Tibial nerve (tissue), 4 donors: ENCODE measurements around the gene GRM4.

ENCODE experiments used
- CTCF ChIP-seq, 5 experiments: fragments of 200-600 bp in 3 of 5; fragments of 450-650 bp in 2 of 5; sonication (generic) in 3 of 5; IDR thresholded peaks; one replicate each; pipeline ENCODE4 v1.5.1; 2016 to 2019; ENCODE audit warnings: antibody characterized with exemption in 5 of 5, mild to moderate bottlenecking in 3 of 5, moderate library complexity in 2 of 5
- EP300 ChIP-seq, 2 donors: sonication (generic); formaldehyde crosslinking; IDR thresholded peaks; one replicate each; pipeline ENCODE4 v1.6.1; 2017; ENCODE audit warnings: antibody characterized with exemption in 2 of 2, mild to moderate bottlenecking in 1 of 2

GRCh38 chr6:34061348-34061747, 84.5 kb downstream of the GRM4 start:
- TF ChIP-seq EP300 (IDR thresholded peaks at IDR 0.05) (no peak), CTCF (IDR thresholded peaks at IDR 0.05) (no peak)
